GM12878 (cell line): ENCODE data around the gene SSH3. TPM values are rescaled to one million over a fixed set of nuclear protein-coding genes. Genes with fewer than 3 reads are reported as not detected.
A peak's percentile ranks its signal among the peaks of the same experiment; 100 is the strongest.

Source experiments
- ATAC-seq: fragments of 200-7000 bp; cut with Tn5 transposase; 3 replicates; pipeline ENCODE4 v1.9.1; 2020; ENCODE audit warnings: mild to moderate bottlenecking, moderate library complexity
- BruUV-seq: library from RNA; stranded (reverse); fragments of 400-500 nt; replicated peaks from 2 replicates; lab custom pipeline; 2021; lab: Mats Ljungman, UMichigan
- CTCF ChIA-PET: fragments of 300-600 bp; sonication (Branson Sonifier 250); formaldehyde crosslinking; extraction: SDS; loops from one replicate; lab custom pipeline; 2021; ENCODE audit warnings: inconsistent platforms; lab: Yijun Ruan, JAX
- POLR2A ChIA-PET: fragments of 350-600 bp; formaldehyde crosslinking; extraction: SDS; loops from one replicate; lab custom pipeline; 2021; ENCODE audit warnings: inconsistent platforms; lab: Charles Lee
- RAD21 ChIA-PET: fragments of 300-600 bp; sonication (Branson Sonifier 250); formaldehyde crosslinking; loops from one replicate; lab custom pipeline; 2023; ENCODE audit warnings: antibody characterized with exemption; ENCODE audit not compliant: unreplicated experiment; lab: Charles Lee
- SMC1A ChIA-PET: fragments of 300-600 bp; sonication (Branson Sonifier 250); formaldehyde crosslinking; loops from one replicate; lab custom pipeline; 2023; ENCODE audit not compliant: unreplicated experiment, uncharacterized antibody; lab: Charles Lee
- DNase-seq: peaks from one replicate; pipeline ENCODE4 v3.0.0-alpha.2; 2011; ENCODE audit warnings: low read depth, low spot score
- FAIRE-seq: peaks from 3 replicates; lab custom pipeline; 2011; peaks lifted over from hg19 to GRCh38; lab: Jason Lieb, UNC
- H2AFZ ChIP-seq: 2 replicates; pipeline ENCODE4 v1.6.0; 2011; ENCODE audit warnings: low read depth, low read length, control low read depth; ENCODE audit not compliant: control insufficient read depth
- H3K27ac ChIP-seq: 2 replicates; pipeline ENCODE4 v1.5.1; 2011; ENCODE audit warnings: control low read depth; ENCODE audit not compliant: control insufficient read depth, insufficient read depth
- H3K27me3 ChIP-seq, 2 experiments: replicated peaks in 1 of 2; 2 replicates each; pipeline versions ENCODE4 v1.6.0 to v1.6.1; 2011; ENCODE audit warnings: low read length in 1 of 2; ENCODE audit not compliant: control insufficient read depth in 2 of 2, insufficient read depth in 2 of 2
- H3K36me3 ChIP-seq, 2 experiments: 2 replicates each; pipeline ENCODE4 v1.5.1; 2011; ENCODE audit warnings: low read length in 1 of 2; ENCODE audit not compliant: control insufficient read depth in 2 of 2, insufficient read depth in 2 of 2
- H3K4me1 ChIP-seq: 2 replicates; pipeline ENCODE4 v1.6.1; 2011; ENCODE audit warnings: mild to moderate bottlenecking, low read length, moderate library complexity, mixed read lengths; ENCODE audit not compliant: control insufficient read depth, insufficient read depth
- H3K4me2 ChIP-seq: 2 replicates; pipeline ENCODE4 v1.6.0; 2011; ENCODE audit warnings: control low read depth; ENCODE audit not compliant: control insufficient read depth, insufficient read depth
- H3K4me3 ChIP-seq: fragments of 200-600 bp; sonication (generic); 2 replicates; pipeline ENCODE4 v1.5.1; 2016
- H3K79me2 ChIP-seq: 2 replicates; pipeline ENCODE4 v1.6.0; 2011; ENCODE audit warnings: low read length; ENCODE audit not compliant: control insufficient read depth, insufficient read depth
- H3K9ac ChIP-seq: 2 replicates; pipeline ENCODE4 v1.8.0; 2011; ENCODE audit warnings: low read length, control low read depth, mixed read lengths; ENCODE audit not compliant: control insufficient read depth, insufficient read depth
- H3K9me3 ChIP-seq: replicated peaks from 3 replicates; pipeline ENCODE4 v1.5.1; 2011; ENCODE audit warnings: mild to moderate bottlenecking, low read length; ENCODE audit not compliant: control insufficient read depth, insufficient read depth
- H4K20me1 ChIP-seq: 2 replicates; pipeline ENCODE4 v1.6.0; 2011; ENCODE audit not compliant: control insufficient read depth, insufficient read depth
- ATF7 ChIP-seq: fragments of 450-650 bp; IDR thresholded peaks from 2 replicates; pipeline ENCODE4 v1.6.1; 2016; ENCODE audit warnings: low read depth, mild to moderate bottlenecking
- CBX5 ChIP-seq: sonication (generic); IDR thresholded peaks from 2 replicates; pipeline ENCODE4 v1.6.1; 2016; ENCODE audit warnings: low read depth, moderate library complexity, mild to moderate bottlenecking, inconsistent platforms
- MXI1 ChIP-seq: fragments of 150-350 bp; IDR thresholded peaks from 2 replicates; pipeline ENCODE4 v1.6.1; 2011; ENCODE audit warnings: low read depth, mild to moderate bottlenecking, inconsistent platforms, low read length, improper control_type of control experiment
- MYB ChIP-seq: fragments of 150-350 bp; IDR thresholded peaks from 2 replicates; pipeline ENCODE4 v1.6.1; 2014; ENCODE audit warnings: mild to moderate bottlenecking, low read depth, low read length, borderline replicate concordance
- YY1 ChIP-seq: IDR thresholded peaks from 2 replicates; pipeline ENCODE4 v1.6.1; 2011; ENCODE audit warnings: low read depth, mild to moderate bottlenecking, low read length
- whole genome bisulfite sequencing: methylation state at CpG from one replicate; pipeline ENCODE4 v1.1.6; 2016; ENCODE audit warnings: low lambda C conversion rate; ENCODE audit not compliant: insufficient replicate concordance, insufficient coverage; ENCODE audit errors: missing lambda C conversion rate; 5-methylcytosine and 5-hydroxymethylcytosine counted together
- in situ Hi-C: fragments of 300-500 bp; cut with MboI; formaldehyde crosslinking; loops from 9 replicates; pipeline ENCODE4 v1.14.3; 2018; ENCODE audit warnings: mixed read lengths
- intact Hi-C: fragments of 100-400 bp; cut with micrococcal nuclease; formaldehyde crosslinking; loops from one replicate; pipeline ENCODE4 v1.14.2; 2022; ENCODE audit not compliant: unreplicated experiment
- polyA plus RNA-seq, 11 experiments: library from polyadenylated mRNA; depleted of rRNA in 4 of 11; unstranded in 6 of 11; stranded (reverse) in 5 of 11; fragments of >200 nt; fragmentation: Nextera tagmentation in 4 of 11; fragmentation: Illumina TruSeq in 1 of 11; extraction: Ambion mirVana in 4 of 11; extraction: Trizol in 1 of 11; gene quantifications; 1 replicate in 1 of 11; 2 replicates in 10 of 11; pipeline versions ENCODE4 v1.2.1 to v1.2.3, GENCODE V29; 2011 to 2016; ENCODE audit warnings: inconsistent platforms in 2 of 11, missing spikeins in 2 of 11, low read depth in 1 of 11
- total RNA-seq, 4 experiments: library from RNA; depleted of rRNA in 3 of 4; stranded (reverse); fragments of >200 nt in 3 of 4; fragmentation: Illumina TruSeq in 1 of 4; extraction: Trizol in 1 of 4; gene quantifications; 2 replicates each; pipeline versions ENCODE4 v1.2.1 to v1.2.3, GENCODE V29; 2013 to 2021
- TF ChIP-seq, protein P1 (sequence below): IDR thresholded peaks from 2 replicates; pipeline ENCODE4 v1.6.1; 2011; ENCODE audit warnings: borderline replicate concordance, low read depth, mild to moderate bottlenecking, moderate library complexity, low read length; ENCODE audit not compliant: insufficient read depth, poor library complexity, severe bottlenecking
- TF ChIP-seq, protein P2 (sequence below): IDR thresholded peaks from 2 replicates; pipeline ENCODE4 v1.6.1; 2011; ENCODE audit warnings: borderline replicate concordance, low read depth, mild to moderate bottlenecking, moderate library complexity, mixed read lengths, low read length; ENCODE audit not compliant: insufficient read depth; ENCODE audit errors: extremely low read length

SSH3 gene
- total and polyA plus RNA-seq, 10 of the 15 experiments (the other 5 are each of a cell fraction or from before 2014, with no cell fraction given): 0.05 to 0.83 (median 0.28) TPM; not detected in 3

- POLR2A ChIA-PET: no interaction called here
- DNase-seq: no peak
- no peak overlapping the region for H3K4me3 ChIP-seq
- H3K4me2 ChIP-seq: no peak overlapping the region
- no peaks in the 10 kb centered on the region for H4K20me1 ChIP-seq
- H3K4me1 ChIP-seq: no peaks in the 10 kb centered on the region
- no peak for TF ChIP-seq MXI1
- peak; percentile 73; the same call in 1 of the 2 replicates for TF ChIP-seq CBX5
- TF ChIP-seq, all 136 proteins: peak for 1
- no peak overlapping the region for H3K9ac ChIP-seq
- intact Hi-C loops (no loop called here), in situ Hi-C loops (no loop called here)
- no peak overlapping the region for H3K27ac ChIP-seq
- RAD21 ChIA-PET: no interaction called here
- peaks cover 19 to 20% of the 10 kb centered on the region in 2 experiments for H3K36me3 ChIP-seq
- SMC1A ChIA-PET: interaction anchor here (1.2 kb wide), 1 partner anchor 31 kb away, joined by 3 read pairs; no protein-coding TSS in a partner anchor
- CTCF ChIA-PET: interaction anchor here (2.1 kb wide), 1 partner anchor 33 kb away, joined by 6 read pairs; no protein-coding TSS in a partner anchor
- peaks cover under 1% of the 10 kb centered on the region for H3K79me2 ChIP-seq
- 100% methylated on average over 1 of the region's 1 CpG for WGBS
- no peak overlapping the region for H2AFZ ChIP-seq
- no peak for FAIRE-seq
- no peaks in the 10 kb centered on the region for H3K27me3 ChIP-seq
- ATAC-seq: no peak
- peaks cover 10% of the 10 kb centered on the region for H3K9me3 ChIP-seq
- no TSS peak for BruUV-seq
Measured at GRCh38 chr11:67295846-67296245, 7.5 kb upstream of the SSH3 start.

- ChIA-PET RAD21 (interaction anchor here (0.5 to 1.5 kb wide), 2 partner anchors 18 to 19 kb away, joined by 3 to 4 read pairs; no protein-coding TSS in a partner anchor), CTCF (interaction anchor here (1.0 kb wide), 1 partner anchor 18 kb away, joined by 4 read pairs; no protein-coding TSS in a partner anchor), POLR2A (interaction anchor here (1.0 kb wide), 1 partner anchor 17 kb away, joined by 3 read pairs; no protein-coding TSS in a partner anchor), SMC1A (no interaction called here)
- H2AFZ ChIP-seq: no peak overlapping the region
- intact Hi-C loops (no loop called here), in situ Hi-C loops (no loop called here)
- 98% methylated on average over 7 of the region's 7 CpGs for WGBS
- TF ChIP-seq MYB (no peak), ATF7 (no peak), YY1 (no peak)
- TF ChIP-seq, protein P1, sequence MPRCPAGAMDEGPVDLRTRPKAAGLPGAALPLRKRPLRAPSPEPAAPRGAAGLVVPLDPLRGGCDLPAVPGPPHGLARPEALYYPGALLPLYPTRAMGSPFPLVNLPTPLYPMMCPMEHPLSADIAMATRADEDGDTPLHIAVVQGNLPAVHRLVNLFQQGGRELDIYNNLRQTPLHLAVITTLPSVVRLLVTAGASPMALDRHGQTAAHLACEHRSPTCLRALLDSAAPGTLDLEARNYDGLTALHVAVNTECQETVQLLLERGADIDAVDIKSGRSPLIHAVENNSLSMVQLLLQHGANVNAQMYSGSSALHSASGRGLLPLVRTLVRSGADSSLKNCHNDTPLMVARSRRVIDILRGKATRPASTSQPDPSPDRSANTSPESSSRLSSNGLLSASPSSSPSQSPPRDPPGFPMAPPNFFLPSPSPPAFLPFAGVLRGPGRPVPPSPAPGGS: no peak
- TF ChIP-seq, protein P2, sequence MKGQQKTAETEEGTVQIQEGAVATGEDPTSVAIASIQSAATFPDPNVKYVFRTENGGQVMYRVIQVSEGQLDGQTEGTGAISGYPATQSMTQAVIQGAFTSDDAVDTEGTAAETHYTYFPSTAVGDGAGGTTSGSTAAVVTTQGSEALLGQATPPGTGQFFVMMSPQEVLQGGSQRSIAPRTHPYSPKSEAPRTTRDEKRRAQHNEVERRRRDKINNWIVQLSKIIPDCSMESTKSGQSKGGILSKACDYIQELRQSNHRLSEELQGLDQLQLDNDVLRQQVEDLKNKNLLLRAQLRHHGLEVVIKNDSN: no peak
- FAIRE-seq: no peak
- peaks cover 13 to 22% of the 10 kb centered on the region in 2 experiments for H3K36me3 ChIP-seq
- no TSS peak for BruUV-seq
- H3K9me3 ChIP-seq: peaks cover 10% of the 10 kb centered on the region
- DNase-seq: no peak
- H4K20me1 ChIP-seq: no peaks in the 10 kb centered on the region
- no peaks in the 10 kb centered on the region for H3K4me1 ChIP-seq
- H3K79me2 ChIP-seq: no peaks in the 10 kb centered on the region; the same call in 1 of the 2 replicates
- H3K4me3 ChIP-seq: no peak overlapping the region
- no peak overlapping the region for H3K9ac ChIP-seq
- no peak overlapping the region for H3K27ac ChIP-seq
- H3K27me3 ChIP-seq: no peaks in the 10 kb centered on the region
- ATAC-seq: no peak
- no peak overlapping the region for H3K4me2 ChIP-seq
Measured at GRCh38 chr11:67298786-67299185, 4.5 kb upstream of the SSH3 start.
